MV-4-11 (cell line): Measurements from ENCODE around the gene UQCRC2.
"Not testable (repeated sequence)": the region's sequence is repeated elsewhere in the genome, so short reads cannot be mapped to it uniquely, and the experiment has no call there.

Source experiments
- DNase-seq: peaks from one replicate; lab custom pipeline; 2025; lab: John Stamatoyannopoulos, UW

Gene UQCRC2

DNA sequence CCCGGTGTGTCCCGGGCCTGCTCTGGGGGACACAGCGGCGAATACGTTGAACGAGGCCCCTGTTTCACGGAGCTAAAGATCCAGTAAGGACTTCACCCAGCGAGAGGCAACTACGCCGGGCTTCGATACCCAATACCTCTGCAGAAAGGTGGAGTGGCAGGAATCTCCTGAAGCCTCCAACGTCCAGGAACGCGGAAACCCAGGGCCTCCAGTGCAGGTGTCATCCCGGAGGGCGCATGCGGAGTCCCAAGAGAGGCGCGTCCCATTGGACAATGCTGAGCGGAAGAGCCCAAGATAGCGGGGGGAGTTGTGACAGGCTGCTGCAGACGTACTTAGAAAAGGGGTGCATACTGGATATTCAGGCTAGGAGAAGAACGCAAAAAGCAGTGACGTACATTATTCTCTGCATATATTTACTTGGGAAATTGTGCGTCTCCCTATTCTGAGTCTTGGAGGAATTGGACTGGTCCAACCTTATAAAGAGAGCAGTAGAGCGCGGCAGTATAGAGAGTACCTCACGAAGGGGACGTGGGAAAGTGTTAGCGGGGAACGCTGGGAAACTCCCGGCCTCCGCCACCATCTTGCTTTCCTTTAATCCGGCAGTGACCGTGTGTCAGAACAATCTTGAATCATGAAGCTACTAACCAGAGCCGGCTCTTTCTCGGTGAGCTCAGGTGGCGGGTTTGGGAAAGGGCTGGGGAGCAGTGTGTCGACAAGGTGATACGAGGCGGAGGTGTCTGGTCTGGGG, at the start of gene UQCRC2:
Gene UQCRC2 (plus strand): TSS at position 569 of the 748 bp plus-strand sequence. CDS start 63 bp downstream, at position 632.
- DNase-seq, result peak; percentile 94

DNA sequence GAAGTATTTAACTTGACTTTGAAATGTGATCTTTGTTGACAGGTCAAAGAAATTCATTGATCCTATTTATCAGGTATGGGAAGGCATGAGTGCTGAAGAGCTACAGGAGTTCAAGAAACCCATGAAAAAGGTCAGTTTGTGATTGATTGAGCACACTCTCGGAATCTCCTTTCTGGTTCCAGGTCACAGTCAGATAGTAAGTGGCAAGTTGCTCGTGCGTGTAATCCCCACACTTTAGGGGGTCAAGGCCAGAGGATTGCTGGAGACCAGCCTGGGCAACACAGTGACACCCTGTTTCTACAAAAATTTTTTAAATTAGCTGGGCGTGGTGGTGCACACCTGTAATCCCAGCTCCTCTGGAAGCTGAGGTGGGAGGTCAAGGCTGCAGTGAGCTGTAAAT, 20.5 kb upstream of the UQCRC2 start:
- not testable (repeated sequence) for DNase-seq

DNA sequence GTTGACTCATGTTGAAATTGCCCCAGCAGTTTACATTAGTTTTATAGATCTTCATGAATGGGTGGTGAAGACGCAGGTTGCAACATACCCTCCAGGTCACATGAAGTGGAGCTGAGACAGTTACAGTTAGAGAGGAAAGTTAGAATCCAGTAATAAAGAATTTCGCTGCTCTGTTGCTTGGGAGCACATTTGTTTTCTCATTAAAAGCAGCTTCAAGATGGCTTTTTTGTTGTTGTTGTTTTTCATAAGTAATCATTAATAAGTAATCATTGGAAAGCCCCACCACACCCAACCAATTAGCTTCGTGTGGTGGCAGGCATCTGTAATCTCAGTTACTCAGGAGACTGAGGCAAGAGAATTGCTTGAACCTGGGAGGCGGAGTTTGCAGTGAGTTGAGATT, 19.8 kb upstream of the UQCRC2 start:
- not testable (repeated sequence) for DNase-seq

DNA sequence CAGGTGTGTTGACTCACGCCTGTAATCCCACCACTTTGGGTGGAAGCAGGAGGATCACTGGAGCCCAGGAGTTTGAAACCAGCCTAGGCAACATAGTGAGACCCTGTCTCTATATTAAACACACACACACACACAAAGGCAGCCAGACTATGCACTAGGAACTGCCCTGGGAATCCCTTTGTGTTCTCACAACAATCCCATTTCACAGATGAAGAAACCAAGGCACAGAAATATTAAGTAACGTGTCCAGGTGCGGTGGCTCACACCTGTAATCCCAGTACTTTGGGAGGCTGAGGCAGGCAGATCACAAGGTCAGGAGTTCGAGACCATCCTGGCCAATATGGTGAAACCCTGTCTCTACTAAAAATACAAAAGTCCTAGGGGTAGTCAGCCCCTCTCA, 19.4 kb upstream of the UQCRC2 start:
- DNase-seq, result not testable (repeated sequence)

DNA sequence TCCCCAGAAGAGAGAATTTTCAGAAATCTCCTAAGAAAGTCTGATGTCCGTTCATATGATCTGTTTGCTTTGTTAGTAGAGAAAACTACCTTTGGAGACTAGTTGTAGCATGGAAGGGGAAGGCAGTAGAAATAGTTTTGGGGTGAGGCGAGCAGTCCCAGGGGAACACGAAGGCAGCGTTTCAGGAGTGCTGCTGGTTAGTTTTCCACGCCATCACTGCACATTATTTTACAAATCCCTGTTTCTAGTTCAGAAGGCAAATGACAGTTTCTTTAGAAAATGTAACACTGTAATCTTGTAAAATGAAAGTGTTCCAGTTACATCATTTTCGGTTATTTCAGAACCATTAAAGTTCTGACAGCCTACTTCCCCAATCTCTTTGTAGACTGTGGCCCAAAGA, 16.9 kb upstream of the UQCRC2 start:
- not testable (repeated sequence) for DNase-seq

DNA sequence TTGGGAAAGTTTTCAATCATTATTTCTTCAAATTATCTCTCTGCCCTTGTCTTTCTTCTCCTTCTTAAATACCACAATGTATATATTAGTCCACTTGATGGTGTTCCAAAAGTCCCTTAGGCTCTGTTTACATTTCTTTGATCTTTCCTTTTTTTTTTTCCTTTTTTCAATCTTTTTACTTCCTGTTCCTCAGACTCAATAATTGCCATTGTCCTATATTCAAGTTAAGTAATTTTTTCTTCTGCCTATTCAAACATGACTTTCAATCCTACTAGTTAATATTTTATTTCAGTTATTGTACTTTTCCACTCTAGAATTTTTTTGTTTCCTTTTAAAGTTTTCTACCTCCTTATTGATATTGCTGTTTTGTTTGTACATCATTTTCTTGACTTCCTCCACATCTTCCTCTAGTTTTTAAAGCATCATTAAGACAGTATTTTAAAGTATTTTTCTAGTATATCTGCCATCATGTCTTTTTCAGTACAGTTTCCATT, 15.8 kb upstream of the UQCRC2 start:
- no peak for DNase-seq

DNA sequence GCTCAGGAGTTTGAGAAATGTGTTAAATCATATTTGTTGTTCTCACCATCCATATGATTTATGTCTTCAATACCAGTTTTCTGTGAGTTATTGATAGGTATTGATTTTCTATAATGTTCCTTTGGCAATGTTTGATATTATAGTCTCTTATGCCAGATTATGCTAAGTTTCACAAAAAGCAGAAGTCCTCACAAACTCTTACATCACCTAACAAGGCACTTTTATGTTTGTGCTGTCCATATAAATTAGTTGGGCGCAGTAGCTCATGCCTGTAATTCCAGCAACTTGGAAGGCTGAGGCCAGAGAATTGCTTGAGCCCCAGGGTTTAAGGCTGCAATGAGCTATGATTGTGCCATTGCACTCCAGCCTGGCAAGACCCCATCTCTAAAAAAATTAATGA, 12.6 kb upstream of the UQCRC2 start:
- DNase-seq, result no peak

DNA sequence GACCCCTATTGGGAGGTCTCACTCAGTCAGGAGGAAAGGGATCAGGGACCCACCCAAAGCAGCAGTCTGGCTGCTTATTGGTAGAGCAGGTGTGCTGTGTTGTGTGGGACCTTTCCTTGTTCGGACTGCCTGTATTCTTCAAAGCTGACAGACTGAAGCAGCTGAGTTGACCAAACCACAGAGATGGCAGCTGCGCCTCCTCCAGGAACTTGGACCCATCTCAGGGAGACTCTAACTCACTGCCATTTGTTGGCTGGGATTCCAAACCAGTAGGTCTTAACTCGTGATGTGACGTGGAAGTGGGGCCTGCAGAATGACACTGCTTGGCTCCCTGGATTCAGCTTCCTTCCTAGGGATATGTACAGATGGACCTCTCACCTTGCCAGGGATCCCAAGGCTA, 9.6 kb upstream of the UQCRC2 start:
- DNase-seq, result no peak

DNA sequence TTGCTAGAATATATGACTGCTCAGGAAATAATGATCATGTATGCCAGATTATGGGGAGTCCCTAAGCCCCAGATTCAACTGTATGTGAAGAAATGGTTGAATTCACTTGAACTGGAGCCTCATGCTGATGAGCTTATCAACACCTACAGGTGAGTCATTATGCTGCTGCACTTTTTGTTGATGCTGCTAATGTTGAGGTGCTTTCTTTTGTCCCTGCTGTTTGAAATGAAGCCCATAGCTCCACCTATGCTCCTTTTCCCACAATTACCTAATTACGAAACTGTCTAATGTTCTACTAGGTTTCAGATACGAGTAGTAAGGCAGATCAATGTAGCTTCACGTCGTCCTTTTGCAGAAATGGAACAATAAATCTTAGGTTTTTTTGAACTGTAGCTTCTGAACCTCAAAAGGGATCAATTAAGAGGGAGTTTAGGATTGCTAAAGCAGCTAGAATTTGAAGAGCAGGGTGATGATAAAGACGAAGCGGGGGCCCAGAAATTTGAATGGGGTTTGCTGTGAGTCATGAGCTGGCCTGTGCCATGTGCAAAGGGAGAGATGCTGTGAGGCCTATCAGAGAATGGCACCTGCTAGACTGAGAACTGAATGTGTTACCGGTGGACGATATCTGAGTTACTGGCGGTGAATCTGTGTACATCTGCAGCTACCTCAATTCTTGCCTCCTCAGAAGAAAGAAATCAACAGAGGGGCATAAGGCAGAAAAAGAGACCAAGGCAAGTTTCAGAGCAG, 6.1 kb upstream of the UQCRC2 start:
- no peak for DNase-seq

DNA sequence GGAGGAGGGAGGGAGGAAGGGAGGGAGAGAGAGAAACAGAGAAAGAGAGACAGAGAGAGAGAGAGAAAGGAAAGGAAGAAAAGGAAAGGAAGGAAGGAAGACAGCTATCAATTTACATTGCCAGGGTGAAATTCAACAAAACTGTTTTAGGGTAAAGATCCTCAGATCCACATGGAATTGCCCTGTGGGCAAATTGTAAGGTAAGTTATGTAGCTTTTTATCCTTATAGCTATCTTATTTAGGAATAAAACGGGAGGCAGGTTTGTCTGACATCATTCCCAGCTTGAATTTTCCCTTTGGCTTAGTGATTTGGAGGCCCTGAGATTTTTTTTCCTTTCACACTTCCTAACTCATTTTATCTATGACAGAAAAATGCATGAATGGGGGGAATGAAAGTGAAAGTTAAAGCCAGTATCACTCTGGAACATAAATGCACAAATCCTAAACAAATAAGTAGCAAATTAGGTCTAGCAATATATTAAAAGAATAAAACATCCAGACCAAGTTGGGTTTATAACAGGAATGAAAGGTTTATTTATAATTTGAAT, 3.4 kb upstream of the UQCRC2 start:
- no peak for DNase-seq

DNA sequence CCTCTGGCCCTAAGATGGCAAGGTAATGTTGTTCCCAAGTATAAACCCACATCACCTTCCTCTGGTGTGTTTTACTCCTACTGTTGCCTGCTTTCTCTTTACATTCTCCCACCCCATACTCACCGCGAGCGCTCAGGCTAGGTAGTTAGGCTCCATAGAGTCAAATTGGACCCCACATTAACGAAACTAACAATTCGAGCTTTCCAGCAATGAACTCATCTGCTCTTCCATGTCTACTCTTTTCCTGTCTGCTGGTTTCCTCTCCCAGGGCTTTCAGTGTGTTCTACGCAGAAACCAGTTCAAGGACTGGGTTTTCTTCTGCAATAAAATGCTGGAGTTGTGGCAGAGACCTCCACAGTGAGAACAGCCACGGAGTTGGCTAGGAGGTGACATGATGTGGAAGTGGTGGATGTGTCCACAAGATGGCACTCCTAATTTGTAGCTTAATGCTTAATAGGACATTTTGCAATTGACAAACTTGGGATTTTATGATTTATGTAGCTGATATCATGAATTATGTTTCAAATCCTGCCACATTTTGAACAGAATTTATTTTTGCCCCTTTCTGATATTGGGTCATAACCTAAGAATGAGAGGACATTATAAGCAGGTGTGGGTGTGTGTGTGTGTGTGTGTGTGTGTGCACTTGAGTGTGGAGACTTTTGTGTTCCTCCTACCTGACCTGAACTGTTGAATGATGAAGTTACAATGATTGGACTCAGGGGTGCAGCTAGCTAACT, 2.2 kb upstream of the UQCRC2 start:
- peak; percentile 19 for DNase-seq

DNA sequence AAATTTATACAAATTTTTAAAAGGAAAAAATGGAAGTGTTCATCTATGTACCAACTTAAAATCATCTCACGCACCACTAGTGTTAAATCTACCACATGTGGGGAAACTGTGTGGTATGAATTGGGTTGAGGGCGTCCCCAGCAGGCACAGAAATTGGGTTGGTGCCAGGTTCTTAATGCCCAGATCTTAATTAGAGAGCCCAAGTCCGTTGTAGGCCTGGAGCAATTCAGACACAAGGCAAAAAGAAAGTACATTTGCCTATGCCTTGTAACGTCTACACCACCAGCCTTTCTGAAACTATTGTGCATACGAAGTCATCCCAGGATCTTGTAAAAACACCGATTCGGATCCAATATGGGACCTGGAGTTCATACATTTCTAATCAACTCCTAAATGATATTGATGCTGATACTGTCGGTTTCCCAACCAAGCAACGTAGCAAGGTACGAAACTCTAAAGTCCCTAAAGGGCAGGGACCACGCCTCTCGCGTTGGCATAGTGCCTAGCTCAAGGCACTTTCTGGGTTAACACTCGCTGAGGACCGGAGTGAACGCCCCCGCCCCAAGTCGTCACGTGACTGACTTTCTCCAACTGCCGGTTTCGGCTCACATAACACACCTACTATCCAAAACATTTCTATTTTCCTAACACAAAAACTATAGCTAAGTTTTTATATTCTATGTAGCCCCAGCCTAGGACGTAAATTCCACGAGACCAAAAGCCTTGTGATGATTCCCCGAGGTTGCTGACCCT, 945 bp upstream of the UQCRC2 start:
- peak; percentile 63 for DNase-seq

DNA sequence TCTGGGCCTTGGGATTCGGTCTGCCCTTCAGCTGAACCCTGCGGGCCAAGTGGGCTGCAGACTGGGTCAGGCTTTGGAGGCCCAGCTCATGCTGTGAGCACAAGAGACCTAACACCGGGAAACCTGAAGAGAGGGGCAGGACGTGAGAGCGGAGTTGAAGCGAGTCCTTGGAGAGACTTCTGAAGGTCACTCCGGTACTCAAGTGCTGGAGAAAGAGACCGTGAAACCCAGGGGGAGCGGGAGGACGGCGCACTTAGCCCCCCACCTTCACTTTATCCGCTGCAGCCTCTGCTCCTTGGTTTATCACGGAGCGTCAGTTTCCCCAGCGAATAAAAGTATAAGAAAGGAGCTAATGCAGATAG, 361 bp downstream of the UQCRC2 start:
- DNase-seq, result no peak

DNA sequence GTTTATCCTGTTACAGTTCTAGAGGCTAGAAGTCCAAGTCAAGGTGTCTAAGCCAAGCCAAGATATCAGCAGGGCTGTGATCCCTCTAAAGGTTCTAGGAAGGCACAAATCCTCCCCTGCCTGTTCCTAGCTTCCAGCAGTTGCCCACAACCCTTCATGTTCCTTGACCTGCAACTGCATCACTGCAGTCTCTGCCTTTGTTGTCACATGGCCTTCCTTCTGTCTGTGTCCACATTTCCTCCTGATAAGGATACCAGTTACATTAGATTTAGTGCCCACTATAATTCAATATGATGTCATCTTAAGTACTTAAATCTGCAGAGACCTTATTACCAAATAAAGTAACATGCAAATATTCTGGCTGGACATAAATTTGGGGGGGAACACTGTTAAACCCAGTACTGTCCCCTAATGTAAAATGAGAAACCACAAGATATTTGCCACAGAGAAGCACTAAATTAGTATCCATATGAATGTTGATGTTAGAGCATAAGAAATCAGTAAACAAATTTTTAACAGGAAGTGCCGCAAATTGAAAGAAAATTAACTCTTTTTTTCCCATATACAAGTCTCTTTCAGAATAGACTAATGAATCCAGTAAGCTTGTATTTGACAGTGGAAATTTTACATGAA, 4.7 kb downstream of the UQCRC2 start:
- DNase-seq, result no peak

DNA sequence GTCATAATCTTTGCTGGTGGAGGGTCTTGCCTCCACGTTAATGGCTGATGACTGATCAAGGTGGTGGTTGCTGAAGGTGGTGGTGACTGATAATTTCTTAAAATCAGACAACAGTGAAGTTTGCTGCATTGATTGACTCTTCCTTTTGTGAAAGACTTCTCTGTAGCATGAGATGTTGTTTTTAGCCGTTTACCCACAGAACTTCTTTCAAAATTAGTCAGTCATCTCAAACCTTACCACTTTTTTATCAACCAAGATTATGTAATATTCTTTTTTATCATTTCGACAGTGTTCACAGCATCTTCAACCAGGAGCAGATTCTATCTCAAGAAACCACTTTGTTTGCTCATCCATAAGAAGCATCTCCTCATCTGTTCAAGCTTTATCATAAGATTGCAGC, 5.9 kb downstream of the UQCRC2 start:
- peak; percentile 34 for DNase-seq

DNA sequence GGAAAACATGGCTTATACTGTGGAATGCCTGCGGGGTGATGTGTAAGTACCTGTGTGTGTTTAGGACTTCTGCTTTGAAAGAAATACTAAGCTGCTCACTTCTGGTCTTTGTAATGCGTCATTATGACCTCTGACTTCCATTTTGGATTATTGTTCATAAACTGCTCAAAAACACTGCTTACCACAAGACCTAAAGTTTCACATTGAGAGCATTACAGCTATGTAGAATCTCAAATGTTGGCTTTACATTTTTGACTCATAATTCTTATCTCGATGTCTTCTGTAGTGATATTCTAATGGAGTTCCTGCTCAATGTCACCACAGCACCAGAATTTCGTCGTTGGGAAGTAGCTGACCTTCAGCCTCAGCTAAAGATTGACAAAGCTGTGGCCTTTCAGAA, 9.3 kb downstream of the UQCRC2 start:
- no peak for DNase-seq

DNA sequence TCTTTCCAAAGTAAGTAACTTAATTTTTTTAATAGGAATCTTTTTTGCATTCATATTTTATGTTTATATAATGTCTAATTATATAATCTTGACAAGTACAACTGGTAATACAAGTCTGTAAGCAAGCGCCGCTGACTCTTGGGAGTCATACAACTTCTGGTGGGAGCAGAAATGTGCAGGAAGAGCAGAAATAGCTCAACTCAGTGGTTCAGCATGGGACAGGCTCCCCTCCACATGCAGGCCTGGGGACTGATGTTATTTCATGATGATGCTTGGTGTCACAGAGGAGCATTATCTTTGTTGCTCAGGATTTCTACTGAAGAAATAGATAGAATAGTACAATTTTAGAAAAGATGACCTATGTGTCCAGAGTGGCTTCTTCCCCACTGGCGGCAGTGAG, 10.7 kb downstream of the UQCRC2 start:
- no peak for DNase-seq

DNA sequence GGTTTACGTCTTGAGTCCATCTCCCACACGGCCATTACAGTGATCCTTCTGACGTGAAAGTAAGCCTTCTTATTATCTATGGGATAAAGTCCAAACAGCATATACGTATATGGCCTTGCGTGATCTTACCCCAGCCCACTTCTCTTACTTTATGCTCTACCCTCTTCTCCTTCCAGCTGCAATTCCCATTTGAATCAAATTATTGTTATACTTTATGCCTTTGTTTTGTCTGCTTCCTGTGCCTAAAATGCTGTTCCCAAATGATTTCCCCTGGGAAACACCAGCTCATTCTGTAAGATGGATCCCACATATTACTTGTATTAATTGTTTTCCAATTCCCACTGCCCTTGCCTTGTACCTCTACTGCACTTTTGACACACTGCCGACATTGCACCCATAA, 11.2 kb downstream of the UQCRC2 start:
- no peak for DNase-seq

DNA sequence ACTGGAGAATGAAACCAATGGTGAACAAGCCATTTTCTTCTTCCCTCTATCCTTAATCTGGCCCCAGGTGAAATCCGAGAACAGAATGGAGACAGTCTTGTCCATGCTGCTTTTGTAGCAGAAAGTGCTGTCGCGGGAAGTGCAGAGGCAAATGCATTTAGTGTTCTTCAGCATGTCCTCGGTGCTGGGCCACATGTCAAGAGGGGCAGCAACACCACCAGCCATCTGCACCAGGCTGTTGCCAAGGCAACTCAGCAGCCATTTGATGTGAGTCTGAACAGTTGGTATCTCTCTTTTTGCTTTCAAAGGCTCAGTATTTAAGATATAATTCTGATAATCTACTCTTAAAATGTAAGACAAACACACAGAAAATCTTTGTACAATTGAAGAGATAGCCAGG, 18.7 kb downstream of the UQCRC2 start:
- no peak for DNase-seq

DNA sequence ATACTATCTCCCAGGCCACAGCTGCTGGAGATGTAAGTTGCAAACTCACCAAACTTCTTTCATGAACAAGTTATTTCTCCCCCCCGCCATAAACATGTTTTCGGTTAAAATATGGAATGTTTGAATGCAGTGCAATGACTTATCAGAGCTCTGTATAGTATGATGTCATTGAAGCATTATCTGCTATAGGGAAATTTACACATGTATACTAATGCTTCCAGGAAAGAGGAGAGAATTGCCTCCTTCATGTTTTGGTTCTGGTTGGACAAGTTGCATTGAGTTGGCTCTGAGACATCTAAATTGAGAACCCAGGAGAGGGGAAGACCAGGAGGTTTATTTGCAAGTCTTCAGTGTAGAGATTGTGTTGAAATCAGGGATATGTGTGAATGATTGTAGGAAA, 20.8 kb downstream of the UQCRC2 start:
- no peak for DNase-seq

DNA sequence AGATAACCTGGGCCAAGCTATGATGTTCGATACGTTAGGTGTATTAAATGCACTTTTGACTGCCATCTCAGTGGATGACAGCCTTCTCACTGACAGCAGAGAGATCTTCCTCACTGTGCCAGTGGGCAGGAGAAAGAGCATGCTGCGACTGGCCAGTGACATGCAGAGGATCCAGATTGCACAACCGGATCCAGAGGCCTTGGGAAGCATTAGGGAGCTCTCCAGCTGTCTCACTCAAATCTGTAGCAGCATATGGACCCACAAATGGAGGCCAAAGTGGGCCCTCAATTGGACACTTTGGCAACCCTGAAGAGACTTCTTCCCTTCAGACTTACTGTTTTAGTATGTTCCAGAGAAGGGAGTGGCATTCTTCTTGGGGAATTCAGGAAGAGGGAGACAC, 26.9 kb downstream of the UQCRC2 start:
- DNase-seq, result no peak
